ENCODE measurements around the gene ARHGEF5. TPM values are rescaled to one million over a fixed set of nuclear protein-coding genes. Genes with fewer than 3 reads are reported as not detected.
"Not testable (repeated sequence)": the region's sequence is repeated elsewhere in the genome, so short reads cannot be mapped to it uniquely, and the experiment has no call there.

The ARHGEF5 gene
- total RNA-seq, 1 donor from 2014 or later: 2.4 TPM

- TF ChIP-seq, protein P1, sequence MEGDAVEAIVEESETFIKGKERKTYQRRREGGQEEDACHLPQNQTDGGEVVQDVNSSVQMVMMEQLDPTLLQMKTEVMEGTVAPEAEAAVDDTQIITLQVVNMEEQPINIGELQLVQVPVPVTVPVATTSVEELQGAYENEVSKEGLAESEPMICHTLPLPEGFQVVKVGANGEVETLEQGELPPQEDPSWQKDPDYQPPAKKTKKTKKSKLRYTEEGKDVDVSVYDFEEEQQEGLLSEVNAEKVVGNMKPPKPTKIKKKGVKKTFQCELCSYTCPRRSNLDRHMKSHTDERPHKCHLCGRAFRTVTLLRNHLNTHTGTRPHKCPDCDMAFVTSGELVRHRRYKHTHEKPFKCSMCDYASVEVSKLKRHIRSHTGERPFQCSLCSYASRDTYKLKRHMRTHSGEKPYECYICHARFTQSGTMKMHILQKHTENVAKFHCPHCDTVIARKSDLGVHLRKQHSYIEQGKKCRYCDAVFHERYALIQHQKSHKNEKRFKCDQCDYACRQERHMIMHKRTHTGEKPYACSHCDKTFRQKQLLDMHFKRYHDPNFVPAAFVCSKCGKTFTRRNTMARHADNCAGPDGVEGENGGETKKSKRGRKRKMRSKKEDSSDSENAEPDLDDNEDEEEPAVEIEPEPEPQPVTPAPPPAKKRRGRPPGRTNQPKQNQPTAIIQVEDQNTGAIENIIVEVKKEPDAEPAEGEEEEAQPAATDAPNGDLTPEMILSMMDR (conservative IDR thresholded peaks at IDR 0.05): no peak
- DNase-seq (ENCODE audit: low read depth, low spot score): no peak
- H3K27me3 Mint-ChIP-seq (ENCODE audit: low read depth): peaks cover 3% of the 10 kb centered on the region
- H3K27ac Mint-ChIP-seq (ENCODE audit: unreplicated experiment): no peak overlapping the region
- H3K36me3 Mint-ChIP-seq (ENCODE audit: low read depth): no peaks in the 10 kb centered on the region
- H3K9me3 Mint-ChIP-seq: no peaks in the 10 kb centered on the region
- no peak overlapping the region for H3K4me3 Mint-ChIP-seq
- no peaks in the 10 kb centered on the region for H3K4me1 Mint-ChIP-seq
Observed at GRCh38 chr7:144408121-144408520, 52.9 kb downstream of the ARHGEF5 start.

DNA sequence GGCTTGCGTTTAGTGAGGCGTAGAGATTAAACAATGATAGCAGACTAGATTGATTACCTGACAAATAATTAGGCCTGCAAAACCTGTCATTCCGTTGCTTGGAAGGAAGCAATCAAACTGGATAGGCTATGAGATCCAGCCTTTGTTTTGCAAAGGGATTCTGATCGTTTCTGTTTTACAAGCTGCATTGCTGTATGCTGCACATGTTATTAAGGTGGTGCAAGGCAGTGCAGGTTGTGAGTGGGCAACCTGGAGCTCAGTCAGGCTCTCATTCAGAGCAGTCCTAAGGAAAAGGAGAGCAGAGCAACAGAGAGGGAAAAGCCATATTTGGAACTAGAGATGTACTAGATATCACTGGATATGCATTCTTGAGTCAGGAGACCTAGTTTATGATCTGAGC lies 55.2 kb downstream of the ARHGEF5 start:
- no peak for DNase-seq (ENCODE audit: low read depth, low spot score)
- Mint-ChIP-seq H3K4me3 (no peak overlapping the region), H3K9me3 (no peaks in the 10 kb centered on the region), H3K4me1 (no peaks in the 10 kb centered on the region), H3K36me3 (ENCODE audit: low read depth) (no peaks in the 10 kb centered on the region), H3K27me3 (ENCODE audit: low read depth) (peaks cover 3% of the 10 kb centered on the region), H3K27ac (ENCODE audit: unreplicated experiment) (no peak overlapping the region)
- TF ChIP-seq, protein P1 (conservative IDR thresholded peaks at IDR 0.05): no peak

DNA sequence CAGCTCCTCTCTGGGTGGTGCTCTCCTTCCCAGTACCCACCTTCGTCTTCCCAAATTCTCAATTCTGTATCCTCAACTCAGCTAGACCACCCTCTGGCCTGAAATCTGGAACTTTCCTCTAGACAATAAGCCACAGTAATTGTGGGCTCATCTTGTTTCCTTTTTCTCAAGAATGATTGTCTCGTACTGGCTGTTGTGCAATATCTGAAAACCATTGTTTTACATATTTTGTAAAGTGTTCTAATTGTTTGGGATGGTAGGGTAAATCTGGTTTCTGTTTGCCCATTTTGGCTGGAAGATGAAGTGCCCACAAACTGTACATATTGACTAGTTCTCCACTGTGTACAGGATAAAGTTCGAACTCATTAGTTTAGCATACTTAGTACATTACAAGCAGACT lies 59.6 kb downstream of the ARHGEF5 start:
- Mint-ChIP-seq H3K9me3 (no peaks in the 10 kb centered on the region), H3K27me3 (ENCODE audit: low read depth) (no peaks in the 10 kb centered on the region), H3K36me3 (ENCODE audit: low read depth) (no peaks in the 10 kb centered on the region), H3K27ac (ENCODE audit: unreplicated experiment) (no peak overlapping the region), H3K4me3 (no peak overlapping the region), H3K4me1 (peaks cover 5% of the 10 kb centered on the region)
- TF ChIP-seq, protein P1 (conservative IDR thresholded peaks at IDR 0.05): no peak
- no peak for DNase-seq (ENCODE audit: low read depth, low spot score)

- Mint-ChIP-seq H3K4me1 (peaks cover 5% of the 10 kb centered on the region), H3K4me3 (no peak overlapping the region), H3K36me3 (ENCODE audit: low read depth) (no peaks in the 10 kb centered on the region), H3K27ac (ENCODE audit: unreplicated experiment) (no peak overlapping the region), H3K27me3 (ENCODE audit: low read depth) (no peaks in the 10 kb centered on the region), H3K9me3 (no peaks in the 10 kb centered on the region)
- no peak for DNase-seq (ENCODE audit: low read depth, low spot score)
- TF ChIP-seq, protein P1 (conservative IDR thresholded peaks at IDR 0.05): no peak
Observed at GRCh38 chr7:144415858-144416257, 60.7 kb downstream of the ARHGEF5 start.

DNA sequence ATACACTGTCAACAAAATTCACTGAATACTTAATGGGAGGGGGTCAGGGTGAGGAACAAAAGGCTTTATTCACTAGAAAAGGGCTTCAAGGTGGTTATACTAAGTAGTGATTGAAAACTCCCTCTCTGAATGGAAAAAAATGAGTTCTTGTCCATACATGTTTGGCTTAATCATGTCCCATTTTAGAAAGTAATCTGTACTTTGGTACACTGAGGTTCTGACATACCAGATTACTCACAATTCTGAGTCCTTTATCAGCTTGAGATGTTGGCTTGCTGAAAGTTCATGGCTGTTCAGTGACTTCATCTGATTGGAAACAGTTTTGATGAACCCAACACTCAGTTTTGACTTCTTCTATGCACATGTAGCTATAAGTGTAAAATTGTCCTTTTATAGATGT lies 61.1 kb downstream of the ARHGEF5 start:
- H3K4me3 Mint-ChIP-seq: no peak overlapping the region
- no peaks in the 10 kb centered on the region for H3K36me3 Mint-ChIP-seq (ENCODE audit: low read depth)
- H3K27me3 Mint-ChIP-seq (ENCODE audit: low read depth): no peaks in the 10 kb centered on the region
- H3K27ac Mint-ChIP-seq (ENCODE audit: unreplicated experiment): no peak overlapping the region
- TF ChIP-seq, protein P1 (conservative IDR thresholded peaks at IDR 0.05): no peak
- DNase-seq (ENCODE audit: low read depth, low spot score): no peak
- H3K4me1 Mint-ChIP-seq: peaks cover 5% of the 10 kb centered on the region
- no peaks in the 10 kb centered on the region for H3K9me3 Mint-ChIP-seq

DNA sequence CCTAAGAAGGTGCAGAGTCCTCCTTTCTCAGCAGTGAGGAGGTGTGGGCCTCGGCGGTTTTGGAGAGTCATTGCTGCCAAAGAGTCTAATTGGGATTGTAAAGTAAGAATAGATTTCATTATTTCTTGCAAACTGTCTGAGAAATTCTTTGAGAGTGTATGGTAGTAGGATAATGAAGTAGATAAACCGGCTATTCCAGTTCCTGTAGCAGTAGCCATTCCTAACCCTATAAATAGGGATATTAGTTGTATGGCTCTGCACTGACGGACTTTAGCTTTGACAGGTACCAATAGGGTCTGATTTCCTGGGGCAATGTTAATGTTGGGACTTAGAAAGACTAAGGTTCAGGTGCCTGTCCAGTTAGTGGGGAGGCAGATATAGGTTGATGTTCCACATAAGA lies 63.7 kb downstream of the ARHGEF5 start:
- H3K36me3 Mint-ChIP-seq (ENCODE audit: low read depth); H3K27ac Mint-ChIP-seq (ENCODE audit: unreplicated experiment); H3K4me1 Mint-ChIP-seq; H3K4me3 Mint-ChIP-seq; H3K9me3 Mint-ChIP-seq; H3K27me3 Mint-ChIP-seq (ENCODE audit: low read depth); DNase-seq (ENCODE audit: low read depth, low spot score): not testable (repeated sequence)

GRCh38 chr7:144427539-144427938 lies 72.3 kb downstream of the ARHGEF5 start:
- not testable (repeated sequence) for H3K36me3 Mint-ChIP-seq (ENCODE audit: low read depth); H3K4me1 Mint-ChIP-seq; H3K4me3 Mint-ChIP-seq; DNase-seq (ENCODE audit: low read depth, low spot score); H3K27me3 Mint-ChIP-seq (ENCODE audit: low read depth); H3K27ac Mint-ChIP-seq (ENCODE audit: unreplicated experiment)
- H3K9me3 Mint-ChIP-seq: peaks cover 27% of the 10 kb centered on the region
